Heart left ventricle (tissue), 16 donors: ENCODE results near the gene WFDC1. TPM values are rescaled to one million over a fixed set of nuclear protein-coding genes. Genes with fewer than 3 reads are reported as not detected.

Experiments used
- ATAC-seq, 4 donors: fragments of 200-7000 bp; cut with Tn5 transposase; one replicate each; pipeline ENCODE4 v1.9.1; 2020 to 2022; ENCODE audit warnings: moderate library complexity in 4 of 4, mild to moderate bottlenecking in 3 of 4, moderate number of reproducible peaks in 1 of 4
- DNase-seq, 5 donors: peaks; one replicate each; pipeline ENCODE4 v3.0.0-alpha.2; 2020
- H3K27ac ChIP-seq, 12 donors: fragments of 200-600 bp; sonication (generic) in 4 of 12; one replicate each; pipeline versions ENCODE4 v1.5.0 to v1.8.0; 2016 to 2022; ENCODE audit warnings: mild to moderate bottlenecking in 2 of 12
- H3K27me3 ChIP-seq, 9 donors: fragments of 200-600 bp; sonication (generic) in 2 of 9; one replicate each; pipeline versions ENCODE4 v1.5.1 to v1.8.0; 2016 to 2022; ENCODE audit warnings: mild to moderate bottlenecking in 3 of 9
- H3K36me3 ChIP-seq, 9 donors: fragments of 200-600 bp; sonication (generic) in 2 of 9; one replicate each; pipeline versions ENCODE4 v1.5.0 to v1.8.0; 2018 to 2022; ENCODE audit warnings: mild to moderate bottlenecking in 2 of 9
- H3K4me1 ChIP-seq, 12 donors: fragments of 200-600 bp; sonication (generic) in 4 of 12; one replicate each; pipeline versions ENCODE4 v1.5.0 to v1.8.0; 2016 to 2022; ENCODE audit warnings: mild to moderate bottlenecking in 3 of 12
- H3K4me3 ChIP-seq, 12 donors: fragments of 200-600 bp; sonication (generic) in 4 of 12; one replicate each; pipeline versions ENCODE4 v1.5.0 to v1.8.0; 2017 to 2022; ENCODE audit warnings: mild to moderate bottlenecking in 9 of 12, moderate library complexity in 4 of 12
- H3K9me3 ChIP-seq, 12 donors: fragments of 200-600 bp; sonication (generic) in 4 of 12; one replicate each; pipeline versions ENCODE4 v1.5.0 to v1.8.0; 2016 to 2022; ENCODE audit warnings: mild to moderate bottlenecking in 1 of 12
- CTCF ChIP-seq, 12 donors: fragments of 200-600 bp; sonication (generic) in 4 of 12; IDR thresholded peaks; one replicate each; pipeline versions ENCODE4 v1.5.0 to v1.8.0; 2018 to 2022; ENCODE audit warnings: antibody characterized with exemption in 12 of 12, mild to moderate bottlenecking in 5 of 12
- POLR2A ChIP-seq, 2 donors: fragments of 450-650 bp; IDR thresholded peaks; one replicate each; pipeline ENCODE4 v1.6.1; 2017; ENCODE audit warnings: antibody characterized with exemption in 2 of 2, mild to moderate bottlenecking in 2 of 2, moderate library complexity in 2 of 2
- WGBS, 4 donors: extraction: QIAGEN DNeasy Blood & Tissue Kit in 2 of 4; methylation state at CpG; one replicate each; pipeline versions ENCODE4 v1.1.5 to v1.1.7; 2013 to 2018; 5-methylcytosine and 5-hydroxymethylcytosine counted together
- intact Hi-C, 10 donors: fragments of 100-400 bp; cut with DNase I; formaldehyde crosslinking; loops; one replicate each; pipeline versions ENCODE4 v1.11.1 to v1.14.2; 2022
- polyA plus RNA-seq, 2 donors: library from polyadenylated mRNA; stranded (reverse); fragments of 200-250 nt; gene quantifications; one replicate each; pipeline ENCODE4 v1.2.3, GENCODE V29; 2013
- total RNA-seq, 9 donors: library from RNA; depleted of rRNA in 2 of 9; stranded (reverse); fragments of >200 nt in 2 of 9; fragmentation: NEBNext Ultra II Directional in 3 of 9; extraction: Animal tissue kit (Norgen Biotek cat#: 25700) in 3 of 9; gene quantifications; one replicate each; pipeline versions ENCODE4 v1.1.0 to v1.2.4, GENCODE V29; 2016 to 2023
- donor health status: ischemic (EF 13 %, LVEDD 7.1; RV severe dilation, severe dysfunction).
- donor health status: healthy with polysubstance abuse.
- donor health status: DM: no; HTN: yes; CAD: no.
- donor health status: DM: no; HTN: no; CAD: no.
- donor health status: ischemic (EF 25% LVEDD 6.9; RV normal size, moderate dysfunction).
- donor health status: ischemic (EF 25% LVEDD 5.7; RV mildly dilated, moderate dysfunction).
- donor health status: healthy.
- donor health status: DM: yes; HTN: yes; CAD: no.
- donor health status: ischemic (EF 35%, LVEDD 5.7; RV mildly dilated, moderate dysfunction).
- donor health status: nonischemic (EF 11% LVEDD 7.7; RV severe dilation, severe dysfunction).
- donor health status: DM: yes; HTN: yes; CAD: no.
- donor health status: PGD.
- donor health status: ischemic (EF 29% LVEDD 5.4; RV normal size, mild dysfunction).
- donor health status: nonischemic (EF 23%, LVEDD 6.1; RV moderate dilation, normal function).

WFDC1 gene
- total and polyA plus RNA-seq, 11 donors, result 0.50 to 5.4 (median 1.6) TPM

- 74 to 83% (median 81%) methylated on average over 19 to 23 of the region's 23 CpGs for WGBS, 4 donors
- Histone ChIP-seq H3K27ac (no peak overlapping the region), H3K9me3 (no peaks in the 10 kb centered on the region), H3K27me3 (peaks cover 0 to 15% (median 0%) of the 10 kb centered on the region in 9 donors), H3K4me3 (no peak overlapping the region), H3K36me3 (no peaks in the 10 kb centered on the region), H3K4me1 (no peaks in the 10 kb centered on the region)
- no peak for ATAC-seq
- intact Hi-C loops, result no loop called here
- TF ChIP-seq POLR2A (IDR thresholded peaks at IDR 0.05) (no peak), CTCF (IDR thresholded peaks at IDR 0.05) (no peak)
- no peak for DNase-seq
These were observed 33.7 kb upstream of the WFDC1 start for GRCh38 chr16:84260766-84261554.

GRCh38 chr16:84262031-84262430 lies 32.6 kb upstream of the WFDC1 start:
- peaks cover 0 to 15% (median 0%) of the 10 kb centered on the region in 9 donors for H3K27me3 ChIP-seq
- no peak for TF ChIP-seq POLR2A (IDR thresholded peaks at IDR 0.05)
- TF ChIP-seq CTCF (IDR thresholded peaks at IDR 0.05), result no peak

GRCh38 chr16:84262939-84263338 lies 31.7 kb upstream of the WFDC1 start:
- no peaks in the 10 kb centered on the region for H3K4me1 ChIP-seq
- intact Hi-C loops, result no loop called here
- no peak for TF ChIP-seq CTCF (IDR thresholded peaks at IDR 0.05)
- no peak for TF ChIP-seq POLR2A (IDR thresholded peaks at IDR 0.05)
- ATAC-seq (no peak), DNase-seq (no peak)
- H3K27me3 ChIP-seq, result peaks cover 0 to 15% (median 0%) of the 10 kb centered on the region in 9 donors
- H3K9me3 ChIP-seq, result no peaks in the 10 kb centered on the region
- H3K27ac ChIP-seq, result no peak overlapping the region
- WGBS, 4 donors, result 67 to 100% (median 95%) methylated on average over 3 of the region's 3 CpGs
- H3K4me3 ChIP-seq, result no peak overlapping the region
- no peaks in the 10 kb centered on the region for H3K36me3 ChIP-seq

More at GRCh38 chr16:84262031-84262430, 32.6 kb upstream of the WFDC1 start:
- no peaks in the 10 kb centered on the region for H3K9me3 ChIP-seq
- no peaks in the 10 kb centered on the region for H3K4me1 ChIP-seq
- ATAC-seq (no peak), DNase-seq (no peak)
- H3K27ac ChIP-seq, result no peak overlapping the region
- WGBS, 4 donors, result 88 to 95% (median 92%) methylated on average over 4 of the region's 4 CpGs
- H3K4me3 ChIP-seq, result no peak overlapping the region
- no peaks in the 10 kb centered on the region for H3K36me3 ChIP-seq
- intact Hi-C loops, result no loop called here

GRCh38 chr16:84266451-84266850 lies 28.2 kb upstream of the WFDC1 start:
- intact Hi-C loops, result no loop called here
- H3K27ac ChIP-seq, result no peak overlapping the region
- no peak overlapping the region for H3K4me3 ChIP-seq
- H3K9me3 ChIP-seq, result no peaks in the 10 kb centered on the region
- H3K27me3 ChIP-seq, result peaks cover 0 to 5% (median 0%) of the 10 kb centered on the region in 9 donors
- H3K4me1 ChIP-seq, result no peaks in the 10 kb centered on the region
- 31 to 42% (median 35%) methylated on average over 4 of the region's 4 CpGs for WGBS, 4 donors
- TF ChIP-seq POLR2A (IDR thresholded peaks at IDR 0.05), result no peak
- TF ChIP-seq CTCF (IDR thresholded peaks at IDR 0.05), result no peak
- ATAC-seq (peak; percentile 88 to 98 (median 95)), DNase-seq (peak in 4 of 5 donors; percentile 38 to 61 (median 48))
- no peaks in the 10 kb centered on the region for H3K36me3 ChIP-seq
